NCI-H2196 treated with DMSO at 0.1 percent for 48 hours (cell line): ENCODE results near the gene RYK.
"Not testable (repeated sequence)": the region's sequence is repeated elsewhere in the genome, so short reads cannot be mapped to it uniquely, and the experiment has no call there.

Experiments used
- DNase-seq: peaks from one replicate; lab custom pipeline; 2025; ENCODE audit not compliant: unreplicated experiment; lab: John Stamatoyannopoulos, UW

RYK gene

DNA sequence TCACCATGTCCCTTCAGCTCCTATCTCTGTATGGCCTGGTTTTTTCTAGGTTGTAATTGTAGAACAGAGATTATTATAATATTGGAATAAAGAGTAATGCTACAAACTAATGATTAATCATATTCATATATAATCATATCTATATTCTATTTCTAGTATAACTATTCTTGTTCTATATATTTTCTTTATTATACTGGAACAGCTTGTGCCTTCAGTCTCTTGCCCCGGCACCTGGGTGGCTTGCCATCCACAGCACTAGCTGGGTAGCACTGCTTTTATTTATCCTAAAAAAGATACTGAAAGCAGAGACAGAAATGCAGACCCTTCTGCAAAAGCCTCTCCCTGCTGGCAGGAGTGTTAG is 25.9 kb downstream of the RYK start:
- DNase-seq, result not testable (repeated sequence)

DNA sequence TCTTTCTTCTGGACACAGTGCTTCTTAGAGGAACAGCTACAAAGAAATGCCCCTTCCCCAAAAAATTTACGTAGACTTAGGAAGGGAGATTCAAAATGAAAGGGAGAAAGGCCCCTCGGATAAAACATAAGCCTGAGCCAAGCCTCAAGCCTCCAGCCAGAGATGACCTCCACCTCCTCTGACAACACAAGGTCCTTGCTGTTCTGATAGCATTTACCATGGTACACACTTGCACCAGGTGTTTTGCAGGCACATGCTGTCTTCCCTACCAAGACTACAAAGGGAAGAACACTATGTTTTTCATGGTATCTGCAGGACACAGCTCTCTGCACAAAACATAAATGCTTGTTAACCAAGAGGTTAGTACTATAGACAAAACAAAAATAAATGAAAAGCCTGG is 27.8 kb downstream of the RYK start:
- no peak for DNase-seq

DNA sequence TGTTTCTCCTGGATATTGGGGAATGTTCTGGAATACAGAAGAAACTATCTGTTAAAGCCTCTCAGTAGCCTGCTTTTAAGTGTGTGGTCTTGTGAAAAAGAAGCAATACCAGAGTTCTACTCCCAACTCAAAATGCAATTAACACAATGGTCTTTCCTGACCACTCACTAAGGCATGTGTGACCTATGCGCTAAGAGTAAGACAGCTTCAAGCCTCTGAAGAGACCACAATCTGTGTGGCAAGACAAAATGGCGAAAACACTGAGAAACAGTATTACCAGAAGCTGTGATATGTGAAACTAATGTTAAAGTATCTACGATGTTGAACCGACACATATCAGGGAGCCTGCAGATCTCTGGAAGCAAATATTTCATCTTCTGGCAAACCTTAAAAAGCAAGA is 33.8 kb downstream of the RYK start:
- DNase-seq, result no peak

DNA sequence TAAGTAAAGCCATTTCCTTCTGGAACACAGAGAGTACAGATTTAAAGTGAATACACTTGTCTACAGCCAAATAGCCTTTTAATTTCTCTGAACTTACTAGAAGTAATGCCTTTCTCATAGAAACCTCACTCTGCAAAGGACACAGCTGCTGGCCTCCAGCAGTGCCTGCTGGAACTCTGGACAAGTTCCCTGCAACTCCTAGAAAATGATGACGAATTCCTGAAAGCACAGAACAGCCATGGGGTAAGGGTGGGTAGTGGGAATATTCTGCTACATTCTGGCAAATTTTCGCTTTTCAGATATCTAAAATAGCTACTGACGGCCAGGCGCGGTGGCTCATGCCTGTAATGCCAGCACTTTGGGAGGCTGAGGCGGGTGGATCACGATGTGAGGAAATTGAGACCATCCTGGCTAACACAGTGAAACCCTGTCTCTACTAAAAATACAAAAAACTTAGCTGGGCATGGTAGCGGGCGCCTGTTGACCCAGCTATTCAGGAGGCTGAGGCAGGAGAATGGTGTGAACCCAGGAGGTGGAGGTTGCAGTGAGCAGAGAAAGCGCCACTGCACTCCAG is 34.4 kb downstream of the RYK start:
- no peak for DNase-seq

DNA sequence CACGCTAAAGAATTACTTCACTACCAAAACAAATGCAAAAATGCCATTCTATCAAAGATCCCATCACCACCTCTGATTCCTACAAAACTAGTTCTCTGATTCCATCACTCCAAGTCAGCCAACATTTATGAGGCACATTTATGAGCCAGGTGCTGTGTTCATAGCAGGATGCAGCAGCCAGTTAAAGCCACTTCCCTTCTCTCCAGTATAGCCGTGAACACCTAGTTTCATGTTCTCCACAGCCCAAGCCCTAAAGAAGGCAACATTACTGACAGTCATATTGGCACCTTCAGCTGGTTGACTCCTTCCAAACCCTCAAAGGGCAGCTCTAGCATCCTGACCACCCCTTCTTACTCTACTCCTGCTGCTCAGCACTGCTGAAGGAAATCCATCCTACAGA is 36.4 kb downstream of the RYK start:
- DNase-seq, result no peak

GRCh38 chr3:134212967-134213665 is 37.5 kb downstream of the RYK start:
- DNase-seq, result peak; percentile 37

GRCh38 chr3:134211797-134212196 is 38.9 kb downstream of the RYK start:
- DNase-seq, result peak; percentile 19

- DNase-seq, result no peak
These were observed 45.2 kb downstream of the RYK start for GRCh38 chr3:134205451-134205850.

DNA sequence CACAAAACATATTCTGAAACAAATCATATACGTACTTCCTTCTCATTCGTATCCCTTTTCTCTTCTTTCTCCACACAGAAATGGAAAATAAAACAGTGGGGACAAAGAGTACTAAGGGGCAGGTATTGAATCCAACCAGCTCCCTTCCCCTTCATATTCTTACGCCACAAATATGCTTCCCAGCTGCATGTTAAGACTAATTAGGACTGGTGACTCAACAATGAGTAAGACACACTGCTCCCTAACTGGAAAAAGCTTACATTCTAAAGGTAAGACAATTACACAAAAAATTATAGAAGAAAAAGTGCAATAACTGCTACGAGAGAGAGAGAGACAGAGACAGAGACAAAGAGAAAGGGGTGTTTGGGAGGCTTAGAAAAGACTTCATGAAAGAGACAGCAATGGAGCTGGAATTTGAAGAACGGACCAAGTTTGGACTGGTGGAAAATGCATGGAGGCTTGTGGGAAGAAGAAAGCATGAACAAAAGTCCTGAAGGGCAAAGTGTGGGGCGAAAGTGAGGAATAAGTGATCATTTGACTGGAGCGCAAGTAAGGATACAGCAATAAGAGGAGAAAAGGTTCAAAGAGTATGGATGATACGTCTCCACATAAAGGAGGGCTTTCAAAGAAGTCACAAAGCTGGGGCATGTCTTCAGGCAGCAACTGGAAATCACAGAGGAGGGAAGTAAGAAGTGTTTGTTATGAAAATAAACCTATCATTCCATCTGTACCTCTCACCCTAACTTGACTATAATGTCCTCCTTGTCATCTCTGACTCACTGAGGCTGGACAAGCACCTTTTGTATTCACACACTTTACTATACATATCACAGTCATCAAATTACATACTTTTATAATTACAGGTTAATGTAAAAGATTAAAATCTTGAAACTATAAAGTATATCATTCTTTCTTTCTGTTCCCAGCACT is 49.2 kb downstream of the RYK start:
- DNase-seq, result no peak

DNA sequence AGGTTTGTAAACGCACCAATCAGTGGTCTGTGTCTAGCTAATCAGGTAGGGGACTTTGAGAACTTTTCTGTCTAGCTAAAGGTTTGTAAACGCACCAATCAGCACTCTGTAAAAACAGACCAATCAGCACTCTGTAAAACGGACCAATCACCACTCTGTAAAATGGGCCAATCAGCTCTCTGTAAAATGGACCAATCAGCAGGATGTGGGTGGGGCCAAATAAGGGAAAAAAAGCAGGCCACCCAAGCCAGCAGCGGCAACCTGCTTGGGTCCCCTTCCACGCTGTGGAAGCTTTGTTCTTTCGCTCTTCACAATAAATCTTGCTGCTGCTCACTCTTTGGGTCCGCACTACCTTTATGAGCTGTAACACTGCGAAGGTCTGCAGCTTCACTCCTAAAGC is 50.8 kb downstream of the RYK start:
- DNase-seq, result not testable (repeated sequence)

DNA sequence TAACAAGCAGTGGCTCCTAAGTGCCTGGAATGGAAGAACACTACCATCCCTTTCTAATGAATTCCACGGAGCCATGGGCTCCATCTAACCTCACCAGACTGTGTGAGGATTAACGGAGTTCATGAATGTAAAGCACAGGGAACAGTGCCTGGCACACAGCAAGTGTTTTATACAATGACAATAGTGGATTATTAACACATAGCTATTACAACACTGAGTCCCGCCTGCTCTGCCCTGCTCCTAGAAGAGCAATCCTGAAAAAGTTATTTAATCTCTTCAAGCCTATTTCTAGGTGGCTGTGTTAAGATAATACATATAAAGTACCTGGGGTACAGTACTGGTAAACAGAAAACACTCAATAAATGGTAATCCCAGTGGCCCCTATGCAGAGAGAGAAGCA is 51.4 kb downstream of the RYK start:
- no peak for DNase-seq

- DNase-seq, result no peak
These were observed 52.2 kb downstream of the RYK start for GRCh38 chr3:134198414-134198813.

DNA sequence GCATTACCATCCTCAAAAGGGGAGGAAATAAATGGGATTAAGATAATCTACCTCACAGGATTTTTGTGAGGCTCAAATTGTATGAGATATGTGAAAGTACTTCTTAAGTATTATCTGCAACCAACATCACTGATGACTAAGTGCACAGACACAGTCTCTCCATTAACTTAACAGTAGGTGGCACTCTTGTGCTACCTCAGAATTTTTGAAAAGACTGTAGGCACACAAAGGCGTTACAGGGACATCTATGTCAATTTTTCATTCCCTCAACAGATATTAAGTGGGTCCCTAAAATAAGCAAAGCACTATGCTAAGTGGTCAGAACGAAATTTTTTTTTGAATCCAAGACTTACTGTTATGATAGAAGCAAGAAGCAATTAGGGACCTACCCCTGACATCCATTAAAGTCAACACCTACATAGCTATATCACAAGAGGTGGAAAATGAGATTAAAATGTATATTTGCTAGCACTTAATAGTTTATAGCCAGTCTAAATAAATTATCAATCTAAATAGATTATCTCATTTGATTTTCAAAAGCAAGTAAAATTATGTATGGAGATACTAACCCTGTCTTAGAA is 52.9 kb downstream of the RYK start:
- DNase-seq, result peak; percentile 27

- no peak for DNase-seq
These were observed 56.4 kb downstream of the RYK start for GRCh38 chr3:134194247-134194646.

- DNase-seq, result no peak
These were observed 60.4 kb downstream of the RYK start for GRCh38 chr3:134190250-134190649.

- DNase-seq, result no peak
These were observed 60.8 kb downstream of the RYK start for GRCh38 chr3:134189849-134190248.

GRCh38 chr3:134186391-134186790 is 64.3 kb downstream of the RYK start:
- DNase-seq, result no peak

- no peak for DNase-seq
These were observed 69.9 kb downstream of the RYK start for GRCh38 chr3:134180761-134181160.

GRCh38 chr3:134179508-134179907 is 71.2 kb downstream of the RYK start:
- DNase-seq, result no peak

DNA sequence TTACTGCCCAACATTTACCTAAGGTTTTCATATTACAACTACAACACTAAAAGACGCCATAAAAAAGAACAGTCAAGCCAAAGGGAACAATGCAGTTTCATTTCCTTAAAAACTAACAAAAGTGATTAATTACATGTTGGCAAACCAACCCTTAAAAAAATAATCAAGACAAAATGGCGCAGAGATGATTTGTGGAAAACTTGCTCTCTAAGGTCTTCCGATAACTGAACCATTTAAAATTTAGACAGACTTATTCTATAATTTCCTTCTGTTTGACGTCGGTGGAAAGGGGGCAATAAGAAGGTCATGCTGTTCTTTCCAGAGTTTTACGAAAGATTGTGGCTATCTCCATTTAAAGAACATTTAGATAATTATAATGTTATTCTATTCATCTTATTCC is 87.6 kb downstream of the RYK start:
- DNase-seq, result no peak

GRCh38 chr3:134161898-134162615 is 88.6 kb downstream of the RYK start:
- no peak for DNase-seq
